Fibroblast of lung (primary cell): ENCODE results near the gene ADGRD1.

Experiments used
- CTCF ChIP-seq, 2 donors: IDR thresholded peaks in 1 of 2; conservative IDR thresholded peaks in 1 of 2; 1 replicate in 1 of 2; 2 replicates in 1 of 2; pipeline ENCODE4 v1.5.1; 2011 to 2012; ENCODE audit warnings: low read length in 2 of 2, control low read depth in 1 of 2, inconsistent platforms in 1 of 2, low read depth in 1 of 2, mild to moderate bottlenecking in 1 of 2
- EZH2 ChIP-seq: IDR thresholded peaks from 2 replicates; pipeline ENCODE4 v1.5.1; 2012; ENCODE audit warnings: low read length, control low read depth, mild to moderate bottlenecking; ENCODE audit errors: missing control alignments

- TF ChIP-seq CTCF (conservative IDR thresholded peaks at IDR 0.05 in 1 of 2, IDR thresholded peaks at IDR 0.05 in 1 of 2; ENCODE audit: low read depth in 1 of 2, low read length in 2 of 2): no peak
- no peak for TF ChIP-seq EZH2
Observed at GRCh38 chr12:130973109-130973508, 19.4 kb downstream of the ADGRD1 start.
